RWPE2 (cell line): Measurements from ENCODE around the gene GRIK3.

Experiments used
- ATAC-seq: fragments of 200-7000 bp; cut with Tn5 transposase; 3 replicates; pipeline ENCODE4 v1.9.1; 2021; ENCODE audit warnings: low read depth
- DNase-seq: peaks from one replicate; pipeline ENCODE4 v3.0.0-alpha.2; 2020; ENCODE audit warnings: low spot score
- H3K27ac ChIP-seq: fragments of 450-650 bp; 2 replicates; pipeline ENCODE4 v1.5.1; 2017; ENCODE audit warnings: mild to moderate bottlenecking; ENCODE audit not compliant: poor library complexity, severe bottlenecking
- H3K27me3 ChIP-seq: fragments of 250-450 bp; sonication (Bioruptor Pico); 2 replicates; pipeline ENCODE4 v1.5.1; 2021; ENCODE audit warnings: mild to moderate bottlenecking, moderate library complexity; ENCODE audit not compliant: insufficient read depth, poor library complexity, severe bottlenecking
- H3K36me3 ChIP-seq: fragments of 250-450 bp; sonication (Bioruptor Pico); 2 replicates; pipeline ENCODE4 v1.5.1; 2020; ENCODE audit warnings: low read depth, mild to moderate bottlenecking, moderate library complexity
- H3K4me1 ChIP-seq: fragments of 250-450 bp; sonication (Bioruptor Pico); 2 replicates; pipeline ENCODE4 v1.5.1; 2021; ENCODE audit warnings: mild to moderate bottlenecking, moderate library complexity; ENCODE audit not compliant: insufficient read depth, poor library complexity, severe bottlenecking
- H3K4me3 ChIP-seq: fragments of 250-450 bp; sonication (Bioruptor Pico); 2 replicates; pipeline ENCODE4 v1.5.1; 2021; ENCODE audit warnings: mild to moderate bottlenecking, moderate library complexity; ENCODE audit not compliant: severe bottlenecking
- H3K9me3 ChIP-seq: fragments of 250-450 bp; sonication (Bioruptor Pico); 2 replicates; pipeline ENCODE4 v1.5.1; 2021; ENCODE audit warnings: mild to moderate bottlenecking, moderate library complexity; ENCODE audit not compliant: severe bottlenecking
- CTCF ChIP-seq: fragments of 450-650 bp; IDR thresholded peaks from one replicate; pipeline ENCODE4 v1.5.1; 2017; ENCODE audit warnings: mild to moderate bottlenecking, moderate library complexity; ENCODE audit not compliant: poor library complexity, severe bottlenecking

The GRIK3 gene

DNA sequence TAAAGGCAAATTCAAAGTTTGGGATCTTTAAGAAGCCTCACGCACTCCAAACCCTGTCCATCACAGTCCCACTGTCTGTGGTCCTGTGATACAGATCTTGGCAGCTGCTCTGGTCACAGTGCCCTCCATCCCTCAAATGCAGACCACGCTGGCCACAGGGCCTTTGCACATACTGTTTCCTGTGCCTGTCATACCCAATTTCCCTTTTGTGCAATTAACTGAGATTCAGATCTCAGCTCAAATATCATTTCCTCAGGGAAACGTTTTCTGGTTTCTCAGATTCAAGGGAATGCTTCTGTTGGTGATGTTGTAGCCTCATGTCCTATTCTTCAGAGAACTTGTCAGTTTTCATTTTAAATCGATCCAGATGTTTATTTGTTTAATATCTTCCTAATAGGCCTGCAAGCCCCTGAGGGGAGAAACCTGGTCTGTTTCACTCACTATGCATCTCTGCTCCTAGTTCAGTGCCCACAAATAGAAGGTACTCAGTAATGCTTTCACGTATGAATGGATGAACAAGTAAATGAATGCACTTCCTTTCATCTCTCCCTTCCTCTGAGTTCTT lies 24.2 kb upstream of the GRIK3 start:
- TF ChIP-seq CTCF = no peak
- H3K27me3 ChIP-seq = no peaks in the 10 kb centered on the region

GRCh38 chr1:37056325-37056724 lies 22.0 kb upstream of the GRIK3 start:
- no peak overlapping the region for H3K4me3 ChIP-seq
- no peak overlapping the region for H3K27ac ChIP-seq
- no peak for TF ChIP-seq CTCF
- no peaks in the 10 kb centered on the region for H3K9me3 ChIP-seq
- no peak for ATAC-seq
- no peaks in the 10 kb centered on the region for H3K36me3 ChIP-seq
- no peaks in the 10 kb centered on the region for H3K27me3 ChIP-seq
- DNase-seq = no peak
- no peaks in the 10 kb centered on the region for H3K4me1 ChIP-seq

More for the DNA sequence above, 24.2 kb upstream of the GRIK3 start:
- Histone ChIP-seq H3K36me3 (no peaks in the 10 kb centered on the region), H3K27ac (no peak overlapping the region), H3K4me3 (no peak overlapping the region), H3K9me3 (no peaks in the 10 kb centered on the region), H3K4me1 (no peaks in the 10 kb centered on the region)
- DNase-seq (no peak), ATAC-seq (no peak)

DNA sequence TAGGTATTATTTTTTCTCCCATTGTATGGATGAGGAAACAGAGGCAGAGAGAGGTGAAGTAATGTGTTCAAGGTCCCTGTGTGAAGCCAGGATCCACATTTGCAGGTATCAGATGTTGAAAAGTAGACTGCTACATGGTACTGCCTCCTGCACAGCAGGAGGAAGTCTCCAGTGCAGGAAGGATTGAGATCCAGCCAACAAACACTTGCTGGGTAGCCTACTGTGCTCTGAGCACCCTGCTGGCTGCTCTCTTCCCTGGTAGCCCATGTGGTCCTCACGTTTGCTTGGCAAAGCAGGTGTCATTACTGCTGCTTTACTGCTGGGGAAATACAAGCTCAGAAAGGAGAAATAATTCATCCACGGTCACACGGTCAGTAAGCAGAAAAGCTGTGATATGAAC lies 21.3 kb upstream of the GRIK3 start:
- H3K9me3 ChIP-seq = no peaks in the 10 kb centered on the region
- ATAC-seq (no peak), DNase-seq (no peak)
- H3K36me3 ChIP-seq = no peaks in the 10 kb centered on the region
- no peak overlapping the region for H3K27ac ChIP-seq
- no peaks in the 10 kb centered on the region for H3K4me1 ChIP-seq
- no peaks in the 10 kb centered on the region for H3K27me3 ChIP-seq
- H3K4me3 ChIP-seq = no peak overlapping the region
- TF ChIP-seq CTCF = no peak

GRCh38 chr1:37053173-37053572 lies 18.9 kb upstream of the GRIK3 start:
- Histone ChIP-seq H3K9me3 (no peaks in the 10 kb centered on the region), H3K27ac (no peak overlapping the region), H3K27me3 (no peaks in the 10 kb centered on the region), H3K36me3 (no peaks in the 10 kb centered on the region), H3K4me1 (no peaks in the 10 kb centered on the region), H3K4me3 (no peak overlapping the region)
- ATAC-seq (no peak), DNase-seq (no peak)
- no peak for TF ChIP-seq CTCF

DNA sequence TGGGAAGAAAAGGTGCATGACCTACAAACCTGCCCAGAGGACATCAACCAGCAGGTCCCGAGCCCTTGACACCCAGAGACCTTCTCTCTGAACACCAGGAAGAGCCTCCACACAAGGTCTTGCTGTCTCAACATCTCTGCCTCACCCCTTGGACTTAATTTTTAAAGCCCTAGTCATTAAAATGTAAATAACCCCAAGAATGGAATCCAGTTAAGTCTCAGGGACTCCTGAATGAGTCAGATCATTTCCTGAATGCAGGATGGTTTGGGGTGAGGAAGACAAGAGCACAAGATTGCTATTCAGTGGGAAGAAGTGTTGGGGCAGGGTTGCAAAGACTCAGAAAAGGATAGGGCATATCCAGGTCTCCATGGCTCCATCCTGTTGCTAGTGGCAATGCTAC lies 17.8 kb upstream of the GRIK3 start:
- H3K27ac ChIP-seq = no peak overlapping the region
- no peaks in the 10 kb centered on the region for H3K36me3 ChIP-seq
- no peaks in the 10 kb centered on the region for H3K4me1 ChIP-seq
- H3K4me3 ChIP-seq = no peak overlapping the region
- TF ChIP-seq CTCF = no peak
- DNase-seq (no peak), ATAC-seq (peak; percentile 33; the same call in 1 of the 3 replicates)
- no peaks in the 10 kb centered on the region for H3K9me3 ChIP-seq
- no peaks in the 10 kb centered on the region for H3K27me3 ChIP-seq
